Stimulated activated CD4-positive, alpha-beta T cell treated with anti-CD3 and anti-CD28 coated beads, Interleukin-2, amount 100 ng/mL, for 4 hours (primary cell): ENCODE results near the gene UBP1.
"Not testable (repeated sequence)": the region's sequence is repeated elsewhere in the genome, so short reads cannot be mapped to it uniquely, and the experiment has no call there.

Experiments used
- DNase-seq: peaks from one replicate; pipeline ENCODE4 v3.0.0-alpha.2; 2020; ENCODE audit warnings: low read depth

The UBP1 gene

GRCh38 chr3:33437556-33438283 is 2.5 kb downstream of the UBP1 start:
- no peak for DNase-seq

- no peak for DNase-seq
These were observed 6.4 kb downstream of the UBP1 start for GRCh38 chr3:33433843-33434242.

GRCh38 chr3:33430571-33430970 is 9.6 kb downstream of the UBP1 start:
- DNase-seq: no peak

GRCh38 chr3:33430061-33430460 is 10.1 kb downstream of the UBP1 start:
- no peak for DNase-seq

GRCh38 chr3:33429306-33429705 is 10.9 kb downstream of the UBP1 start:
- not testable (repeated sequence) for DNase-seq

GRCh38 chr3:33428734-33429133 is 11.5 kb downstream of the UBP1 start:
- no peak for DNase-seq

GRCh38 chr3:33426630-33427317 is 13.4 kb downstream of the UBP1 start:
- no peak for DNase-seq

GRCh38 chr3:33426068-33426467 is 14.1 kb downstream of the UBP1 start:
- DNase-seq: no peak

GRCh38 chr3:33425453-33425852 is 14.8 kb downstream of the UBP1 start:
- DNase-seq: no peak

- DNase-seq: no peak
These were observed 15.4 kb downstream of the UBP1 start for GRCh38 chr3:33424606-33425452.

GRCh38 chr3:33420966-33421365 is 19.2 kb downstream of the UBP1 start:
- DNase-seq: no peak

GRCh38 chr3:33419948-33420347 is 20.3 kb downstream of the UBP1 start:
- no peak for DNase-seq

- DNase-seq: no peak
These were observed 23.0 kb downstream of the UBP1 start for GRCh38 chr3:33417066-33417673.

GRCh38 chr3:33410816-33411215 is 29.4 kb downstream of the UBP1 start:
- not testable (repeated sequence) for DNase-seq

GRCh38 chr3:33403756-33404155 is 36.4 kb downstream of the UBP1 start:
- DNase-seq: no peak

GRCh38 chr3:33402936-33403335 is 37.3 kb downstream of the UBP1 start:
- no peak for DNase-seq

- no peak for DNase-seq
These were observed 38.4 kb downstream of the UBP1 start for GRCh38 chr3:33401781-33402180.

- no peak for DNase-seq
These were observed 41.8 kb downstream of the UBP1 start for GRCh38 chr3:33398410-33398809.

GRCh38 chr3:33395900-33396299 is 44.3 kb downstream of the UBP1 start:
- no peak for DNase-seq

GRCh38 chr3:33394403-33395054 is 45.7 kb downstream of the UBP1 start:
- DNase-seq: no peak

- DNase-seq: no peak
These were observed 47.5 kb downstream of the UBP1 start for GRCh38 chr3:33392703-33393125.

- DNase-seq: no peak
These were observed 48.1 kb downstream of the UBP1 start for GRCh38 chr3:33392144-33392543.
